Measurements from ENCODE around the gene ST7. TPM values are rescaled to one million over a fixed set of nuclear protein-coding genes. Genes with fewer than 3 reads are reported as not detected.
"Not testable (repeated sequence)": the region's sequence is repeated elsewhere in the genome, so short reads cannot be mapped to it uniquely, and the experiment has no call there.

The ST7 gene
- total and polyA plus RNA-seq, 2 experiments from 2014 or later = 9.9 to 18.3 TPM

GRCh38 chr7:116934580-116934979 lies 18.7 kb upstream of the ST7 start:
- H3K9me3 Mint-ChIP-seq = no peaks in the 10 kb centered on the region; the same call in 2 of the 3 replicates
- DNase-seq (ENCODE audit: low spot score) (no peak), ATAC-seq (no peak)
- no peaks in the 10 kb centered on the region for H3F3A ChIP-seq (replicated peaks; ENCODE audit: low read depth)
- H3K9me2 ChIP-seq (ENCODE audit: insufficient read depth) = no peaks in the 10 kb centered on the region
- no peaks in the 10 kb centered on the region for H3K27me3 ChIP-seq (ENCODE audit: insufficient read depth)
- H3K36me3 ChIP-seq (ENCODE audit: insufficient read depth) = no peaks in the 10 kb centered on the region
- H4K20me1 ChIP-seq (replicated peaks; ENCODE audit: insufficient read depth) = no peaks in the 10 kb centered on the region
- no peak overlapping the region for H3K27ac Mint-ChIP-seq
- no peaks in the 10 kb centered on the region for H3K36me3 Mint-ChIP-seq (ENCODE audit: low read depth)
- no peak overlapping the region for H3K4me3 ChIP-seq
- TF ChIP-seq STAT1 (IDR thresholded peaks at IDR 0.05; ENCODE audit: unreplicated experiment) (no peak), EZH2 (IDR thresholded peaks at IDR 0.05; ENCODE audit: low read depth, unreplicated experiment) (no peak), CREB1 (CRISPR knock-in tag; IDR thresholded peaks at IDR 0.05; ENCODE audit: low read depth) (no peak), ZNF331 (CRISPR knock-in tag; IDR thresholded peaks at IDR 0.05; ENCODE audit: low read depth) (no peak), ZNF114 (CRISPR knock-in tag; IDR thresholded peaks at IDR 0.05) (no peak), EZH2phosphoT487 (IDR thresholded peaks at IDR 0.05; ENCODE audit: unreplicated experiment) (no peak), POLR2AphosphoS5 (IDR thresholded peaks at IDR 0.05; ENCODE audit: low read depth) (no peak), NANOG (IDR thresholded peaks at IDR 0.05; ENCODE audit: borderline replicate concordance) (no peak), JUNB (IDR thresholded peaks at IDR 0.05; ENCODE audit: unreplicated experiment) (no peak)
- TF ChIP-seq, protein P1, sequence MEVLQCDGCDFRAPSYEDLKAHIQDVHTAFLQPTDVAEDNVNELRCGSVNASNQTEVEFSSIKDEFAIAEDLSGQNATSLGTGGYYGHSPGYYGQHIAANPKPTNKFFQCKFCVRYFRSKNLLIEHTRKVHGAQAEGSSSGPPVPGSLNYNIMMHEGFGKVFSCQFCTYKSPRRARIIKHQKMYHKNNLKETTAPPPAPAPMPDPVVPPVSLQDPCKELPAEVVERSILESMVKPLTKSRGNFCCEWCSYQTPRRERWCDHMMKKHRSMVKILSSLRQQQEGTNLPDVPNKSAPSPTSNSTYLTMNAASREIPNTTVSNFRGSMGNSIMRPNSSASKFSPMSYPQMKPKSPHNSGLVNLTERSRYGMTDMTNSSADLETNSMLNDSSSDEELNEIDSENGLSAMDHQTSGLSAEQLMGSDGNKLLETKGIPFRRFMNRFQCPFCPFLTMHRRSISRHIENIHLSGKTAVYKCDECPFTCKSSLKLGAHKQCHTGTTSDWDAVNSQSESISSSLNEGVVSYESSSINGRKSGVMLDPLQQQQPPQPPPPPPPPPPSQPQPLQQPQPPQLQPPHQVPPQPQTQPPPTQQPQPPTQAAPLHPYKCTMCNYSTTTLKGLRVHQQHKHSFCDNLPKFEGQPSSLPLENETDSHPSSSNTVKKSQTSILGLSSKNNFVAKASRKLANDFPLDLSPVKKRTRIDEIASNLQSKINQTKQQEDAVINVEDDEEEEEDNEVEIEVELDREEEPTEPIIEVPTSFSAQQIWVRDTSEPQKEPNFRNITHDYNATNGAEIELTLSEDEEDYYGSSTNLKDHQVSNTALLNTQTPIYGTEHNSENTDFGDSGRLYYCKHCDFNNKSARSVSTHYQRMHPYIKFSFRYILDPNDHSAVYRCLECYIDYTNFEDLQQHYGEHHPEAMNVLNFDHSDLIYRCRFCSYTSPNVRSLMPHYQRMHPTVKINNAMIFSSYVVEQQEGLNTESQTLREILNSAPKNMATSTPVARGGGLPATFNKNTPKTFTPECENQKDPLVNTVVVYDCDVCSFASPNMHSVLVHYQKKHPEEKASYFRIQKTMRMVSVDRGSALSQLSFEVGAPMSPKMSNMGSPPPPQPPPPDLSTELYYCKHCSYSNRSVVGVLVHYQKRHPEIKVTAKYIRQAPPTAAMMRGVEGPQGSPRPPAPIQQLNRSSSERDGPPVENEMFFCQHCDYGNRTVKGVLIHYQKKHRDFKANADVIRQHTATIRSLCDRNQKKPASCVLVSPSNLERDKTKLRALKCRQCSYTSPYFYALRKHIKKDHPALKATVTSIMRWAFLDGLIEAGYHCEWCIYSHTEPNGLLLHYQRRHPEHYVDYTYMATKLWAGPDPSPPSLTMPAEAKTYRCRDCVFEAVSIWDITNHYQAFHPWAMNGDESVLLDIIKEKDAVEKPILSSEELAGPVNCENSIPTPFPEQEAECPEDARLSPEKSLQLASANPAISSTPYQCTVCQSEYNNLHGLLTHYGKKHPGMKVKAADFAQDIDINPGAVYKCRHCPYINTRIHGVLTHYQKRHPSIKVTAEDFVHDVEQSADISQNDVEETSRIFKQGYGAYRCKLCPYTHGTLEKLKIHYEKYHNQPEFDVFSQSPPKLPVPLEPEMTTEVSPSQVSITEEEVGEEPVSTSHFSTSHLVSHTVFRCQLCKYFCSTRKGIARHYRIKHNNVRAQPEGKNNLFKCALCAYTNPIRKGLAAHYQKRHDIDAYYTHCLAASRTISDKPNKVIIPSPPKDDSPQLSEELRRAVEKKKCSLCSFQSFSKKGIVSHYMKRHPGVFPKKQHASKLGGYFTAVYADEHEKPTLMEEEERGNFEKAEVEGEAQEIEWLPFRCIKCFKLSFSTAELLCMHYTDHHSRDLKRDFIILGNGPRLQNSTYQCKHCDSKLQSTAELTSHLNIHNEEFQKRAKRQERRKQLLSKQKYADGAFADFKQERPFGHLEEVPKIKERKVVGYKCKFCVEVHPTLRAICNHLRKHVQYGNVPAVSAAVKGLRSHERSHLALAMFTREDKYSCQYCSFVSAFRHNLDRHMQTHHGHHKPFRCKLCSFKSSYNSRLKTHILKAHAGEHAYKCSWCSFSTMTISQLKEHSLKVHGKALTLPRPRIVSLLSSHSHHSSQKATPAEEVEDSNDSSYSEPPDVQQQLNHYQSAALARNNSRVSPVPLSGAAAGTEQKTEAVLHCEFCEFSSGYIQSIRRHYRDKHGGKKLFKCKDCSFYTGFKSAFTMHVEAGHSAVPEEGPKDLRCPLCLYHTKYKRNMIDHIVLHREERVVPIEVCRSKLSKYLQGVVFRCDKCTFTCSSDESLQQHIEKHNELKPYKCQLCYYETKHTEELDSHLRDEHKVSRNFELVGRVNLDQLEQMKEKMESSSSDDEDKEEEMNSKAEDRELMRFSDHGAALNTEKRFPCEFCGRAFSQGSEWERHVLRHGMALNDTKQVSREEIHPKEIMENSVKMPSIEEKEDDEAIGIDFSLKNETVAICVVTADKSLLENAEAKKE (CRISPR knock-in tag; IDR thresholded peaks at IDR 0.05) = no peak
- TF ChIP-seq, protein P2, sequence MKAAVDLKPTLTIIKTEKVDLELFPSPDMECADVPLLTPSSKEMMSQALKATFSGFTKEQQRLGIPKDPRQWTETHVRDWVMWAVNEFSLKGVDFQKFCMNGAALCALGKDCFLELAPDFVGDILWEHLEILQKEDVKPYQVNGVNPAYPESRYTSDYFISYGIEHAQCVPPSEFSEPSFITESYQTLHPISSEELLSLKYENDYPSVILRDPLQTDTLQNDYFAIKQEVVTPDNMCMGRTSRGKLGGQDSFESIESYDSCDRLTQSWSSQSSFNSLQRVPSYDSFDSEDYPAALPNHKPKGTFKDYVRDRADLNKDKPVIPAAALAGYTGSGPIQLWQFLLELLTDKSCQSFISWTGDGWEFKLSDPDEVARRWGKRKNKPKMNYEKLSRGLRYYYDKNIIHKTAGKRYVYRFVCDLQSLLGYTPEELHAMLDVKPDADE (IDR thresholded peaks at IDR 0.05) = no peak
- TF ChIP-seq, protein P3, sequence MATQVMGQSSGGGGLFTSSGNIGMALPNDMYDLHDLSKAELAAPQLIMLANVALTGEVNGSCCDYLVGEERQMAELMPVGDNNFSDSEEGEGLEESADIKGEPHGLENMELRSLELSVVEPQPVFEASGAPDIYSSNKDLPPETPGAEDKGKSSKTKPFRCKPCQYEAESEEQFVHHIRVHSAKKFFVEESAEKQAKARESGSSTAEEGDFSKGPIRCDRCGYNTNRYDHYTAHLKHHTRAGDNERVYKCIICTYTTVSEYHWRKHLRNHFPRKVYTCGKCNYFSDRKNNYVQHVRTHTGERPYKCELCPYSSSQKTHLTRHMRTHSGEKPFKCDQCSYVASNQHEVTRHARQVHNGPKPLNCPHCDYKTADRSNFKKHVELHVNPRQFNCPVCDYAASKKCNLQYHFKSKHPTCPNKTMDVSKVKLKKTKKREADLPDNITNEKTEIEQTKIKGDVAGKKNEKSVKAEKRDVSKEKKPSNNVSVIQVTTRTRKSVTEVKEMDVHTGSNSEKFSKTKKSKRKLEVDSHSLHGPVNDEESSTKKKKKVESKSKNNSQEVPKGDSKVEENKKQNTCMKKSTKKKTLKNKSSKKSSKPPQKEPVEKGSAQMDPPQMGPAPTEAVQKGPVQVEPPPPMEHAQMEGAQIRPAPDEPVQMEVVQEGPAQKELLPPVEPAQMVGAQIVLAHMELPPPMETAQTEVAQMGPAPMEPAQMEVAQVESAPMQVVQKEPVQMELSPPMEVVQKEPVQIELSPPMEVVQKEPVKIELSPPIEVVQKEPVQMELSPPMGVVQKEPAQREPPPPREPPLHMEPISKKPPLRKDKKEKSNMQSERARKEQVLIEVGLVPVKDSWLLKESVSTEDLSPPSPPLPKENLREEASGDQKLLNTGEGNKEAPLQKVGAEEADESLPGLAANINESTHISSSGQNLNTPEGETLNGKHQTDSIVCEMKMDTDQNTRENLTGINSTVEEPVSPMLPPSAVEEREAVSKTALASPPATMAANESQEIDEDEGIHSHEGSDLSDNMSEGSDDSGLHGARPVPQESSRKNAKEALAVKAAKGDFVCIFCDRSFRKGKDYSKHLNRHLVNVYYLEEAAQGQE (IDR thresholded peaks at IDR 0.05; ENCODE audit: unreplicated experiment) = no peak
- H3K4me1 ChIP-seq (ENCODE audit: insufficient read depth) = peaks cover 6% of the 10 kb centered on the region; the same call in 1 of the 2 replicates
- H3K4me3 Mint-ChIP-seq = no peak overlapping the region
- no peak overlapping the region for H3K4me2 ChIP-seq
- peaks cover 7% of the 10 kb centered on the region for H3K4me1 Mint-ChIP-seq
- H2AFZ ChIP-seq = 0 out of 2 replicates have a peak overlapping the region, but pooled peaks have one; percentile 69
- no peaks in the 10 kb centered on the region for H3K79me2 ChIP-seq (replicated peaks; ENCODE audit: insufficient read depth)
- H3K27me3 Mint-ChIP-seq (ENCODE audit: insufficient read depth, low read depth, poor library complexity) = peaks cover 6% of the 10 kb centered on the region
- no peak overlapping the region for H3K27ac ChIP-seq (ENCODE audit: low read depth)

GRCh38 chr7:116936844-116937243 lies 16.5 kb upstream of the ST7 start:
- not testable (repeated sequence) for H3K36me3 ChIP-seq (ENCODE audit: insufficient read depth); H3K27me3 Mint-ChIP-seq (ENCODE audit: insufficient read depth, low read depth, poor library complexity); H4K20me1 ChIP-seq (replicated peaks; ENCODE audit: insufficient read depth); H3K4me1 ChIP-seq (ENCODE audit: insufficient read depth); H3K9me3 Mint-ChIP-seq; H3K27ac ChIP-seq (ENCODE audit: low read depth); H3K27ac Mint-ChIP-seq; H3K4me1 Mint-ChIP-seq; H3F3A ChIP-seq (replicated peaks; ENCODE audit: low read depth); ATAC-seq; H2AFZ ChIP-seq; H3K27me3 ChIP-seq (ENCODE audit: insufficient read depth); H3K4me2 ChIP-seq; H3K9me2 ChIP-seq (ENCODE audit: insufficient read depth); H3K79me2 ChIP-seq (replicated peaks; ENCODE audit: insufficient read depth); H3K4me3 ChIP-seq; DNase-seq (ENCODE audit: low spot score); H3K36me3 Mint-ChIP-seq (ENCODE audit: low read depth); H3K4me3 Mint-ChIP-seq
